Adrenal gland (tissue), 12 donors: Measurements from ENCODE around the gene ATP1B1. TPM values are rescaled to one million over a fixed set of nuclear protein-coding genes. Genes with fewer than 3 reads are reported as not detected.
A peak's percentile ranks its signal among the peaks of the same experiment; 100 is the strongest.

Experiments used
- DNase-seq, 7 donors: peaks; one replicate each; pipeline ENCODE4 v3.0.0-alpha.2; 2019 to 2020
- H3K27ac ChIP-seq, 5 donors: fragments of 200-600 bp; sonication (generic) in 4 of 5; 1 replicate in 3 of 5; 2 replicates in 2 of 5; pipeline versions ENCODE4 v1.5.1 to v1.8.0; 2016 to 2020; ENCODE audit warnings: mild to moderate bottlenecking in 1 of 5
- H3K27me3 ChIP-seq: fragments of 200-600 bp; 2 replicates; pipeline ENCODE4 v1.8.0; 2021
- H3K36me3 ChIP-seq, 2 donors: fragments of 200-600 bp; replicated peaks in 1 of 2; 1 replicate in 1 of 2; 2 replicates in 1 of 2; pipeline versions ENCODE4 v1.5.1 to v1.8.0; 2018 to 2022
- H3K4me1 ChIP-seq, 2 donors: fragments of 200-600 bp; replicated peaks in 1 of 2; 1 replicate in 1 of 2; 2 replicates in 1 of 2; pipeline versions ENCODE4 v1.5.1 to v1.8.0; 2018 to 2021
- H3K4me3 ChIP-seq, 4 donors: fragments of 200-600 bp; sonication (generic) in 3 of 4; one replicate each; pipeline ENCODE4 v1.5.1; 2016 to 2018
- H3K9me3 ChIP-seq, 3 donors: fragments of 200-600 bp; sonication (generic) in 1 of 3; replicated peaks in 1 of 3; 1 replicate in 2 of 3; 2 replicates in 1 of 3; pipeline versions ENCODE4 v1.5.1 to v1.8.0; 2016 to 2021
- CTCF ChIP-seq, 6 experiments: fragments of 450-650 bp in 4 of 6; fragments of 200-600 bp in 2 of 6; sonication (generic) in 1 of 6; IDR thresholded peaks; 1 replicate in 5 of 6; 2 replicates in 1 of 6; pipeline versions ENCODE4 v1.5.1 to v1.8.0; 2016 to 2021; ENCODE audit warnings: antibody characterized with exemption in 6 of 6, mild to moderate bottlenecking in 2 of 6, moderate library complexity in 1 of 6
- POLR2A ChIP-seq, 2 donors: fragments of 450-650 bp; IDR thresholded peaks; one replicate each; pipeline ENCODE4 v1.6.1; 2017; ENCODE audit warnings: antibody characterized with exemption in 2 of 2, mild to moderate bottlenecking in 2 of 2, moderate library complexity in 1 of 2
- WGBS, 4 donors: extraction: QIAGEN DNeasy Blood & Tissue Kit in 2 of 4; methylation state at CpG; one replicate each; pipeline versions ENCODE4 v1.1.5 to v1.1.7; 2013 to 2017; 5-methylcytosine and 5-hydroxymethylcytosine counted together
- intact Hi-C, 2 donors: fragments of 100-400 bp; cut with DNase I; formaldehyde crosslinking; loops; one replicate each; pipeline versions ENCODE4 v1.14.1 to v1.15.0; 2022 to 2023
- polyA plus RNA-seq, 3 donors: library from polyadenylated mRNA; stranded (reverse); fragments of 200-250 nt in 2 of 3; fragments of 350-450 nt in 1 of 3; fragmentation: Illumina TruSeq in 1 of 3; extraction: RNeasy Lipid Tissue Mini Kit (QIAGEN cat#74804) in 1 of 3; gene quantifications; one replicate each; pipeline ENCODE4 v1.2.3, GENCODE V29; 2013 to 2014
- total RNA-seq, 9 donors: library from RNA; depleted of rRNA in 4 of 9; stranded (reverse); fragments of >200 nt in 4 of 9; fragments of 120-200 nt in 1 of 9; fragmentation: NEBNext Ultra II Directional in 1 of 9; extraction: Animal tissue kit (Norgen Biotek cat#: 25700) in 1 of 9; gene quantifications; one replicate each; pipeline versions ENCODE4 v1.1.0 to v1.2.4, GENCODE V29; 2013 to 2023
- donor health status: healthy with polysubstance abuse.
- donor health status: Bipolar disorder and iron deficiency.
- donor health status: DM: yes; HTN: yes; CAD: no.
- donor health status: DM: no; HTN: no; CAD: no.
- donor health status: DM: no; HTN: no; CAD: no.
- donor health status: DM: yes; HTN: yes; CAD: no.

The ATP1B1 gene
- total and polyA plus RNA-seq, 12 donors = 51.4 to 187 (median 136) TPM

- no peaks in the 10 kb centered on the region for H3K9me3 ChIP-seq
- no peak for DNase-seq
- intact Hi-C loops = no loop called here
- no peak for TF ChIP-seq POLR2A (IDR thresholded peaks at IDR 0.05)
- H3K27ac ChIP-seq = no peak overlapping the region
- H3K36me3 ChIP-seq = no peaks in the 10 kb centered on the region
- no peak overlapping the region for H3K4me3 ChIP-seq
- H3K4me1 ChIP-seq = peaks cover 0 to 17% of the 10 kb centered on the region in 2 donors
- 46 to 70% (median 53%) methylated on average over 2 of the region's 2 CpGs for WGBS, 4 donors
- H3K27me3 ChIP-seq = no peaks in the 10 kb centered on the region
Measured at GRCh38 chr1:169085911-169086310, 20.6 kb upstream of the ATP1B1 start.

- no peak for DNase-seq
- WGBS, 4 donors = 66 to 79% (median 77%) methylated on average over 3 of the region's 3 CpGs
- Histone ChIP-seq H3K36me3 (no peaks in the 10 kb centered on the region), H3K9me3 (no peaks in the 10 kb centered on the region), H3K4me1 (peaks cover 0 to 17% of the 10 kb centered on the region in 2 donors), H3K27me3 (no peaks in the 10 kb centered on the region), H3K27ac (peak overlapping the region in 1 of 5 donors; percentile 2), H3K4me3 (no peak overlapping the region)
- intact Hi-C loops = no loop called here
- TF ChIP-seq POLR2A (IDR thresholded peaks at IDR 0.05) (no peak), CTCF (IDR thresholded peaks at IDR 0.05) (no peak)
Measured at GRCh38 chr1:169086603-169087455, 19.7 kb upstream of the ATP1B1 start.

- Histone ChIP-seq H3K9me3 (no peaks in the 10 kb centered on the region), H3K4me3 (no peak overlapping the region), H3K27ac (no peak overlapping the region), H3K4me1 (peaks cover 0 to 17% of the 10 kb centered on the region in 2 donors), H3K36me3 (no peaks in the 10 kb centered on the region), H3K27me3 (no peaks in the 10 kb centered on the region)
- TF ChIP-seq CTCF (IDR thresholded peaks at IDR 0.05) (no peak), POLR2A (IDR thresholded peaks at IDR 0.05) (no peak)
- DNase-seq = no peak
- intact Hi-C loops = no loop called here
- 83 to 91% (median 88%) methylated on average over 4 of the region's 4 CpGs for WGBS, 4 donors
Measured at GRCh38 chr1:169087876-169088275, 18.6 kb upstream of the ATP1B1 start.

GRCh38 chr1:169089776-169090175 is 16.7 kb upstream of the ATP1B1 start:
- TF ChIP-seq CTCF (IDR thresholded peaks at IDR 0.05) (no peak), POLR2A (IDR thresholded peaks at IDR 0.05) (no peak)
- Histone ChIP-seq H3K9me3 (no peaks in the 10 kb centered on the region), H3K4me3 (no peak overlapping the region), H3K36me3 (no peaks in the 10 kb centered on the region), H3K27ac (no peak overlapping the region), H3K4me1 (peaks cover 0 to 17% of the 10 kb centered on the region in 2 donors), H3K27me3 (no peaks in the 10 kb centered on the region)
- WGBS, 4 donors = 68 to 83% (median 77%) methylated on average over 2 of the region's 2 CpGs
- DNase-seq = no peak
- intact Hi-C loops = no loop called here
